Pancreas (tissue), 10 donors: Measurements from ENCODE around the gene C21orf91. TPM values are rescaled to one million over a fixed set of nuclear protein-coding genes. Genes with fewer than 3 reads are reported as not detected.
"Not testable (repeated sequence)": the region's sequence is repeated elsewhere in the genome, so short reads cannot be mapped to it uniquely, and the experiment has no call there.

Experiments
- ATAC-seq, 4 donors: fragments of 200-7000 bp; cut with Tn5 transposase; one replicate each; pipeline versions ENCODE4 v1.8.0 to v1.9.1; 2020; ENCODE audit warnings: mild to moderate bottlenecking in 4 of 4, moderate library complexity in 4 of 4
- DNase-seq, 6 donors: peaks; one replicate each; pipeline ENCODE4 v3.0.0-alpha.2; 2020
- FAIRE-seq: peaks from 2 replicates; lab custom pipeline; 2012; peaks lifted over from hg19 to GRCh38; lab: Jason Lieb, UNC
- H3K27ac ChIP-seq, 4 donors: fragments of 200-600 bp; sonication (generic); 1 replicate in 3 of 4; 2 replicates in 1 of 4; pipeline versions ENCODE4 v1.5.0 to v1.8.0; 2020
- H3K27me3 ChIP-seq, 4 donors: fragments of 200-600 bp; one replicate each; pipeline ENCODE4 v1.8.0; 2021
- H3K36me3 ChIP-seq, 3 donors: fragments of 200-600 bp; sonication (generic) in 1 of 3; one replicate each; pipeline versions ENCODE4 v1.5.0 to v1.8.0; 2020 to 2021
- H3K4me1 ChIP-seq, 3 donors: fragments of 200-600 bp; one replicate each; pipeline ENCODE4 v1.8.0; 2021
- H3K4me3 ChIP-seq, 4 donors: fragments of 200-600 bp; sonication (generic) in 2 of 4; one replicate each; pipeline versions ENCODE4 v1.5.0 to v1.8.0; 2020 to 2021
- H3K9me3 ChIP-seq, 4 donors: fragments of 200-600 bp; one replicate each; pipeline ENCODE4 v1.8.0; 2021
- WGBS, 2 donors: extraction: QIAGEN DNeasy Blood & Tissue Kit; methylation state at CpG; one replicate each; pipeline ENCODE4 v1.1.7; 2013; 5-methylcytosine and 5-hydroxymethylcytosine counted together
- intact Hi-C, 3 donors: fragments of 100-400 bp; cut with DNase I; formaldehyde crosslinking; loops; one replicate each; pipeline versions ENCODE4 v1.11.1 to v1.14.2; 2022
- polyA plus RNA-seq, 2 donors: library from polyadenylated mRNA; stranded (reverse); fragments of 200-250 nt; gene quantifications; one replicate each; pipeline ENCODE4 v1.2.3, GENCODE V29; 2013
- total RNA-seq, 6 donors: library from RNA; stranded (reverse); fragmentation: NEBNext Ultra II Directional in 4 of 6; extraction: Animal tissue kit (Norgen Biotek cat#: 25700) in 4 of 6; gene quantifications; one replicate each; pipeline versions ENCODE4 v1.2.1 to v1.2.4, GENCODE V29; 2021 to 2023
- TF ChIP-seq, protein P1 (sequence below), 4 donors: fragments of 200-600 bp; sonication (generic) in 3 of 4; IDR thresholded peaks; one replicate each; pipeline versions ENCODE4 v1.5.0 to v1.8.0; 2021; ENCODE audit warnings: antibody characterized with exemption in 4 of 4
- donor health status: healthy with polysubstance abuse.
- donor health status: DM: no; HTN: no; CAD: no; lungs with moderate emphysema.
- donor health status: DM: no; HTN: no; CAD: no.
- donor health status: control.
- donor health status: control.
- donor health status: Bipolar disorder and iron deficiency.
- donor health status: DM: yes; HTN: yes; CAD: no.
- donor health status: DM: no; HTN: no; CAD: no.
- donor health status: DM: no; HTN: no; CAD: no.
- donor health status: DM: yes; HTN: yes; CAD: no.

C21orf91 gene
- total and polyA plus RNA-seq, 8 donors: 1.1 to 8.1 (median 3.5) TPM

DNA sequence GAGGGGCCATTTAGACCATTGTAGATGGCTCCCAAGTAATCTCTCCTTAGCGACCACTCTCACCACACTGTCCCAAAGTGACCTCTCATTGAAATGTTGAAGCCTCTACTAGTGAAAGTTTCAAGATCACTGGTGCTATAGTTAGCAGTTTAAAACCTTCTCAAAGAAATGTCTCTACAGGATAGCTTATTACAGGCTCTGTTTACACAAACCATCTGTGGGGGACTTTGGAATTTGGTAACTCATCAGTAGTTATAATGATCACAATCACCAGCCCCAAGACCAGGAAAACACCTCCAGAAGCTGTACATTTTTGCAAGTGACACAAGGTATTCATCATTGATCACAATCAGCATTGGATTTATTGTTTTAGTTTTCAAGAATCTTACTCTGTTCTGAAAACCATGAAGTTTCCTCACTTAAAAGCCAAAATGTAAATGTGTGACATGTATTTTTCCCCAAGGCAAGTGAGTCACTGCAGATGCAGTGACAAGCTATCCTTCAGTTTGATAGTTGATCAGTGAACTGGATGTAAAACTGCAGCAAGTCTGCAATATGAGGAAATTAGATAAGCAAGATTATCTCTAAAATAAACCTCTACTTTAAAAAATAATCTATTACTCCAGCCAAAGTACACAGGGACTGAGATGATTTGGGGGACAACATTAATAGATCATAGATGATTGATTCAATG is 41.9 kb downstream of the C21orf91 start:
- H3K9me3 ChIP-seq: no peaks in the 10 kb centered on the region
- intact Hi-C loops: no loop called here
- WGBS, 2 donors: 50 to 59% methylated on average over 1 of the region's 1 CpG
- no peak for ATAC-seq
- H3K27ac ChIP-seq: no peak overlapping the region
- H3K36me3 ChIP-seq: no peaks in the 10 kb centered on the region
- no peak overlapping the region for H3K4me3 ChIP-seq
- FAIRE-seq: no peak
- H3K27me3 ChIP-seq: no peaks in the 10 kb centered on the region
- DNase-seq: no peak
- no peaks in the 10 kb centered on the region for H3K4me1 ChIP-seq
- TF ChIP-seq, protein P1, sequence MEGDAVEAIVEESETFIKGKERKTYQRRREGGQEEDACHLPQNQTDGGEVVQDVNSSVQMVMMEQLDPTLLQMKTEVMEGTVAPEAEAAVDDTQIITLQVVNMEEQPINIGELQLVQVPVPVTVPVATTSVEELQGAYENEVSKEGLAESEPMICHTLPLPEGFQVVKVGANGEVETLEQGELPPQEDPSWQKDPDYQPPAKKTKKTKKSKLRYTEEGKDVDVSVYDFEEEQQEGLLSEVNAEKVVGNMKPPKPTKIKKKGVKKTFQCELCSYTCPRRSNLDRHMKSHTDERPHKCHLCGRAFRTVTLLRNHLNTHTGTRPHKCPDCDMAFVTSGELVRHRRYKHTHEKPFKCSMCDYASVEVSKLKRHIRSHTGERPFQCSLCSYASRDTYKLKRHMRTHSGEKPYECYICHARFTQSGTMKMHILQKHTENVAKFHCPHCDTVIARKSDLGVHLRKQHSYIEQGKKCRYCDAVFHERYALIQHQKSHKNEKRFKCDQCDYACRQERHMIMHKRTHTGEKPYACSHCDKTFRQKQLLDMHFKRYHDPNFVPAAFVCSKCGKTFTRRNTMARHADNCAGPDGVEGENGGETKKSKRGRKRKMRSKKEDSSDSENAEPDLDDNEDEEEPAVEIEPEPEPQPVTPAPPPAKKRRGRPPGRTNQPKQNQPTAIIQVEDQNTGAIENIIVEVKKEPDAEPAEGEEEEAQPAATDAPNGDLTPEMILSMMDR (IDR thresholded peaks at IDR 0.05): no peak

DNA sequence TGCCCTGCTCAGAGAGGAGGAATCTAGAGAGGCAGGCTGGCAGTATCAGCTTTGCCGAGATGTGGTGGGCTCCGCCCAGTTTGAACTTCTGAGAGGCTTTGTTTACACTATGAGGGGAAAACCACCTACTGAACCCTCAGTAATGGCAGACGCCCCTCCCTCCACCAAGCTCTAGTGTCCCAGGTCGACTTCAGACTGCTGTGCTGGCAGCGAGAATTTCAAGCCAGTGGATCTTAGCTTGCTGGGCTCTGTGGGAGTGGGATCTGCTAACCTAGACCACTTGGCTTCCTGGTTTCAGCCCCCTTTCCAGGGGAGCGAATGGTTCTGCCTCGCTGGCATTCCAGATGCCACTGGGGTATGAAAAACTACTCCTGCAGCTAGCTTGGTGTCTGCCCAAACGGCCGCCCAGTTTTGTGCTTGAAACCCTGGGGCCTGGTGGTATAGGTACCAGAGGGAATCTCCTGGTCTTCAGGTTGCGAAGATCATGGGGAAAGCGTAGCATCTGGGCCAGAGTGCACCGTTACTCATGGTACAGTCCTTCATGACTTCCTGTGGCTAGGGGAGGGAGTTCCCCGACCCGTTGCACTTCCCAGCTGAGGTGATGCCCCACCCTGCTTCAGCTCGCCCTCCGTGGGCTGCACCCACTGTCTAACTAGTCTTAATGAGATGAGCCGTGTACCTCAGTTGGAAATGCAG is 43.6 kb downstream of the C21orf91 start:
- Histone ChIP-seq H3K4me3 (no peak overlapping the region), H3K9me3 (no peaks in the 10 kb centered on the region), H3K27ac (no peak overlapping the region), H3K36me3 (no peaks in the 10 kb centered on the region), H3K27me3 (no peaks in the 10 kb centered on the region), H3K4me1 (no peaks in the 10 kb centered on the region)
- ATAC-seq: no peak
- TF ChIP-seq, protein P1 (IDR thresholded peaks at IDR 0.05): no peak
- 71 to 80% methylated on average over 17 of the region's 17 CpGs for WGBS, 2 donors
- DNase-seq: peak in 1 of 6 donors; percentile 24
- intact Hi-C loops: no loop called here
- FAIRE-seq: no peak

DNA sequence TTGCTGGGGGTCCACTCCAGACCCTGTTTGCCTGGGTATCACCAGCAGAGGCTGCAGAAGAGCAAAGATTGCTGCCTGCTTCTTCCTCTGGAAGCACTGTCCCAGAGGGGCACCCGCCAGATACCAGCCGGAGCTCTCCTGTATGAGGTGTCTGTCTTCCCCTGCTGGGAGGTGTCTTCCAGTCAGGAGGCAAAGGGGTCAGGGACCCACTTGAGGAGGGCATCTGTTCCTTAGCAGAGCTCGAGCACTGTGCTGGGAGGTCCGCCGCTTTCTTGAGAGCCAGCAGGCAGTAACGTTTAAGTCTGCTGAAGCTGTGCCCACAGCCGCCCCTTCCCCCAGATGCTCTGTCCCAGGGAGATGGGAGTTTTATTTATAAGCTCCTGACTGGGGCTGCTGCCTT is 44.1 kb downstream of the C21orf91 start:
- H3K27ac ChIP-seq, intact Hi-C loops: not testable (repeated sequence)
- WGBS, 2 donors: 83 to 88% methylated on average over 7 of the region's 7 CpGs

DNA sequence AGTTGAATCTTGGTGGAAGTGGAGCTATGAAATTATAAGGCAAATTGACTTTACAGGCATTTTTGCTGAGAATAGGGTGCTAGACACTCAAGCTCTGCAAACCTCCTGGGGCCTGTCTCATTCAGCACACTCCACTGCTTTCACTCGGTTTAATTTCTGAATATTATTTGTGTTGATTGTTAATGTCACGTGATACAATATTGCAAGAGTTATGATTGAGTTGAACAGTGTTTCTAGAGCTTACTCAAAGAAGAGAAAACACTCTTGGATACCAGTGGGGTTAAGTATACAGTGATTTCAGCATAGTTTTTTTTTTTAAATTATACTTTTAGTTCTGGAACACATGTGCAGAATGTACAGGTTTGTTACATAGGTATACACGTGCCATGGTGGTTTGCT is 49.7 kb downstream of the C21orf91 start:
- intact Hi-C loops: no loop called here
- DNase-seq: no peak
- FAIRE-seq: no peak

More for the DNA sequence above, 44.1 kb downstream of the C21orf91 start:
- ATAC-seq, H3K4me3 ChIP-seq, H3K27me3 ChIP-seq, H3K4me1 ChIP-seq, FAIRE-seq, H3K9me3 ChIP-seq, H3K36me3 ChIP-seq: not testable (repeated sequence)
- DNase-seq: peak in 1 of 6 donors; percentile 26

DNA sequence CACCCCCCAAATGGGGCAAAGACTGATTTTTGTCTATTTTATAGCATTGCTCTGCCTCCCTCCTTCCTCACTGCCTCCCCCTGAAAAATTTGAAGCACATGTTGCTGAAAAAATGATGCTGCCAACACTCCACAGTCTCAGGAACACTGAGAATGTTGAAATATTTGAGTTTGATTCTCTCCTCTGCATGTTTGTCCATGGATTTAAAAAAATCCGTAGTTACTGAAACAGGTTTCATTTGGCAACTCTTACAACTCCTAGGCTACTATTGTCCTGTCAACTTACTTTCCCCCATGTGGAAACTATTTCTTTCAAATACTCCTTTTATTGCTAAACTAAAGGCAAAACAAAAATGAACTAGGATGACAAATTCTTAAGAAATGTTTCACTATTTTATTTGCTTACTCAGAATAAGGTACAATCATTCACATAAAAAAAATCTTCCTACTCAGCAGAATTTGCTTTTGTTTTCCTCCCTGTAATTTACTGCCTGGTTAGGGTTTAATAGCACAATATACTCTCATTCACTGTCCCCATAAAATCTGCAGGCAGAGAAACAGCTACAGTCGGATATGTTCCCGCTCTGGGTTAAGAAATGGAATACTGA is 50.2 kb downstream of the C21orf91 start:
- intact Hi-C loops: no loop called here
- ATAC-seq: no peak
- H3K27me3 ChIP-seq: peaks cover 0 to 2% (median 0%) of the 10 kb centered on the region in 4 donors
- no peak for FAIRE-seq
- 70 to 71% methylated on average over 3 of the region's 3 CpGs for WGBS, 2 donors
- H3K27ac ChIP-seq: no peak overlapping the region
- TF ChIP-seq, protein P1 (IDR thresholded peaks at IDR 0.05): no peak
- DNase-seq: no peak
- H3K4me3 ChIP-seq: no peak overlapping the region
- no peaks in the 10 kb centered on the region for H3K4me1 ChIP-seq
- no peaks in the 10 kb centered on the region for H3K36me3 ChIP-seq
- H3K9me3 ChIP-seq: no peaks in the 10 kb centered on the region

More for the DNA sequence above, 49.7 kb downstream of the C21orf91 start:
- ATAC-seq: no peak
- H3K9me3 ChIP-seq: no peaks in the 10 kb centered on the region
- no peaks in the 10 kb centered on the region for H3K4me1 ChIP-seq
- H3K27ac ChIP-seq: no peak overlapping the region
- TF ChIP-seq, protein P1 (IDR thresholded peaks at IDR 0.05): no peak
- no peaks in the 10 kb centered on the region for H3K36me3 ChIP-seq
- peaks cover 0 to 2% (median 0%) of the 10 kb centered on the region in 4 donors for H3K27me3 ChIP-seq
- WGBS, 2 donors: 75 to 79% methylated on average over 3 of the region's 3 CpGs
- H3K4me3 ChIP-seq: no peak overlapping the region
